22Rv1 (cell line): ENCODE measurements around the gene MLN.

Experiments used
- H3K27ac ChIP-seq: fragments of 450-650 bp; 2 replicates; pipeline ENCODE4 v1.5.1; 2017
- ZFX ChIP-seq: fragments of 450-650 bp; IDR thresholded peaks from 2 replicates; pipeline ENCODE4 v1.6.1; 2017; ENCODE audit warnings: antibody characterized with exemption, borderline replicate concordance
- TF ChIP-seq, protein P1 (sequence below): fragments of 450-650 bp; IDR thresholded peaks from 2 replicates; pipeline ENCODE4 v1.5.1; 2017; ENCODE audit warnings: mild to moderate bottlenecking

The MLN gene

DNA sequence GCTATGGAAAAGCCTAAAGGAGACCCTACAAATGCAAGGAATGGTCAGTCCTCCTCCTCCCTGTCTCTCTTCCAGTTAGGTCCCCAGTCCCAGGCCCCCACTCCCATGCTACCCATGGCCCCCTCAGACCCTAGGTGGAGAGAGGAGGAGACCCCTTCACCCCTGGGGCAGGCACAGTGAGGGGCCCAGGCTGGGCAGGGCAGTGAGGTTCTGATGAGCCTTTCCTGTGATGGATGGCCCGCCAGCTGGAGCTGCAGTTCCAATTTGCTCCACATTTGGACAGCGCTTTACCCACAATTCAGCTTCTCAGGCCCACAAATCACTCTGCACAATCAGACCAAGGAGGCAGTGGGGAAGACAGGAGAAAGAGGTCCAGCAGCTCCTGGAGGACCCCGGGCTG, 37.3 kb upstream of the MLN start:
- no peak overlapping the region for H3K27ac ChIP-seq

GRCh38 chr6:33840048-33840926, 36.5 kb upstream of the MLN start:
- no peak overlapping the region for H3K27ac ChIP-seq
- no peak for TF ChIP-seq ZFX
- TF ChIP-seq, protein P1, sequence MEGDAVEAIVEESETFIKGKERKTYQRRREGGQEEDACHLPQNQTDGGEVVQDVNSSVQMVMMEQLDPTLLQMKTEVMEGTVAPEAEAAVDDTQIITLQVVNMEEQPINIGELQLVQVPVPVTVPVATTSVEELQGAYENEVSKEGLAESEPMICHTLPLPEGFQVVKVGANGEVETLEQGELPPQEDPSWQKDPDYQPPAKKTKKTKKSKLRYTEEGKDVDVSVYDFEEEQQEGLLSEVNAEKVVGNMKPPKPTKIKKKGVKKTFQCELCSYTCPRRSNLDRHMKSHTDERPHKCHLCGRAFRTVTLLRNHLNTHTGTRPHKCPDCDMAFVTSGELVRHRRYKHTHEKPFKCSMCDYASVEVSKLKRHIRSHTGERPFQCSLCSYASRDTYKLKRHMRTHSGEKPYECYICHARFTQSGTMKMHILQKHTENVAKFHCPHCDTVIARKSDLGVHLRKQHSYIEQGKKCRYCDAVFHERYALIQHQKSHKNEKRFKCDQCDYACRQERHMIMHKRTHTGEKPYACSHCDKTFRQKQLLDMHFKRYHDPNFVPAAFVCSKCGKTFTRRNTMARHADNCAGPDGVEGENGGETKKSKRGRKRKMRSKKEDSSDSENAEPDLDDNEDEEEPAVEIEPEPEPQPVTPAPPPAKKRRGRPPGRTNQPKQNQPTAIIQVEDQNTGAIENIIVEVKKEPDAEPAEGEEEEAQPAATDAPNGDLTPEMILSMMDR = no peak

More for the DNA sequence above, 37.3 kb upstream of the MLN start:
- TF ChIP-seq ZFX = no peak
- TF ChIP-seq, protein P1 = no peak

GRCh38 chr6:33839399-33840047, 35.7 kb upstream of the MLN start:
- H3K27ac ChIP-seq = no peak overlapping the region
- TF ChIP-seq, protein P1 = no peak
- TF ChIP-seq ZFX = no peak

DNA sequence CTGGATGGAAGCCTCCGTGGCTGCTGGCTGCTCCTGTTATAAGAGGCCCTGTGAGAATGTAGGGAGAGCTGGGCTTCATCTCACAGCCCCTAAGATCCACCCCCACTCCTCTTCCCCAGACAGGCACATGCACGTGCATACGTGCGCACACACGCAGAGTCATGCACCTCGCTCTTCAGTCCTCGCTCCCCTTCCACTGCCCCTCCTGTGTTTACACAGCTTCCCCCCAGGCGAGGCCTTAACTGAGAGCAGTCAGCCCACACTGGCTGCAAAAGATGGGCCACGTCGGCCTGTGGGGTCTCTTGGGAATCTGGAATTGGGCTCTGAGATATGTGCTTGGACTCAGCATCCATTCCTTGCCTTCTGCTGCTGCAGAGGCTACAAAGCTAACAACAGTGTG, 35.2 kb upstream of the MLN start:
- TF ChIP-seq, protein P1 = no peak
- TF ChIP-seq ZFX = no peak
- no peak overlapping the region for H3K27ac ChIP-seq

DNA sequence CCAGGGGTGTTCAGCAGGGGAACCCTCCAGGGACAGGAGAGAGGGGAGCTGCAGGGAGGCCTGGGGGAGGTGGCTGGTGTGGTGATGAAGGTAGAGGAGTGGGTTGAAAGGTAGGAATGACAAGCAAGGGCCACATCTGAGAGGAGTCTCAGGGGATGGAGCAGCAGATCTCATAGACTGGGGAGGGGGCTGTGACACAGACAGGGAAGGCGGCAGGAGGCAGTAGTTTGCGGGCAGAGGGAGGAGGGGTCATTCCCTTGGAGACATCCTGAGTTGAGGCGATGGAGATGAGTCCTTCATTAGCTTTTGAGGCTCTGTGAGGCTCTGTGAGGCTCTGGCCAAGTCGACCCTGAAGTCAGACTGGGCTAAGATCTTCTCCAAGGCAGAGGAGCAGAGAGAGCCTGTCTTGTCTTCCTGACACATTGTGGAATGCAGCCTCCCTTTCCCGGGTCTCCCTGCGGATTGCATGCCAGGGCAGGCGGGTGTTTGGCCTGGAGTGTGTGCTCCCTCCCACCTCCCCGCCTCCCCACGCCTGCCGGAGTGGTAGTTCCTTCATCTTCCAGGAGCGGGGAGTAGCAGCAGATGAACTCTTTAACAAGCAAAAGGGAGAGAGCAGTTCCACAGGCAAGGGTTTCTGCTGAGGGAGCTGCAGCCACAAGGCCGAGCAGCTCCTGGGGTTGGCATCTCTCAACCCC, 34.3 kb upstream of the MLN start:
- TF ChIP-seq, protein P1 = no peak
- no peak for TF ChIP-seq ZFX
- no peak overlapping the region for H3K27ac ChIP-seq

GRCh38 chr6:33836806-33837469, 33.1 kb upstream of the MLN start:
- no peak for TF ChIP-seq ZFX
- TF ChIP-seq, protein P1 = no peak
- H3K27ac ChIP-seq = no peak overlapping the region
